Neuronal stem cell (in vitro differentiated cells): ENCODE measurements around the gene TCF7L1.

ENCODE experiments used
- DNase-seq: peaks from one replicate; pipeline ENCODE4 v3.0.0-alpha.2; 2013; ENCODE audit warnings: low spot score
- H2AFZ ChIP-seq: one replicate; pipeline ENCODE4 v1.6.1; 2013; ENCODE audit warnings: mild to moderate bottlenecking, low read length, inconsistent platforms
- H2AK5ac ChIP-seq: 2 replicates; pipeline ENCODE4 v1.6.1; 2013; ENCODE audit warnings: low read depth, mild to moderate bottlenecking, inconsistent platforms, low read length, moderate library complexity, mixed read lengths
- H2BK120ac ChIP-seq: 2 replicates; pipeline ENCODE4 v1.6.1; 2013; ENCODE audit warnings: low read depth, mild to moderate bottlenecking, inconsistent platforms, low read length, moderate library complexity, mixed read lengths
- H2BK12ac ChIP-seq: one replicate; pipeline ENCODE4 v1.6.1; 2013; ENCODE audit warnings: low read length, inconsistent platforms
- H2BK15ac ChIP-seq: 2 replicates; pipeline ENCODE4 v1.6.1; 2013; ENCODE audit warnings: mild to moderate bottlenecking, low read length, inconsistent platforms, mixed read lengths
- H2BK5ac ChIP-seq: one replicate; pipeline ENCODE4 v1.6.1; 2013; ENCODE audit warnings: inconsistent platforms, mild to moderate bottlenecking, low read length, moderate library complexity
- H3K14ac ChIP-seq: one replicate; pipeline ENCODE4 v1.6.1; 2013; ENCODE audit warnings: low read length, inconsistent platforms
- H3K18ac ChIP-seq: 2 replicates; pipeline ENCODE4 v1.6.1; 2013; ENCODE audit warnings: low read length, inconsistent platforms
- H3K23ac ChIP-seq: 2 replicates; pipeline ENCODE4 v1.6.1; 2013; ENCODE audit warnings: low read depth, mild to moderate bottlenecking, mixed read lengths, low read length, inconsistent platforms; ENCODE audit not compliant: poor library complexity
- H3K27ac ChIP-seq: replicated peaks from 3 replicates; pipeline ENCODE4 v1.5.1; 2013; ENCODE audit warnings: low read length, inconsistent platforms
- H3K27me3 ChIP-seq, 3 experiments: 2 replicates each; pipeline ENCODE4 v1.6.1; 2013; ENCODE audit warnings: low read length in 3 of 3, mild to moderate bottlenecking in 2 of 3, inconsistent platforms in 1 of 3, low read depth in 1 of 3, mixed read lengths in 1 of 3, moderate library complexity in 1 of 3; ENCODE audit not compliant: control insufficient read depth in 3 of 3, insufficient read depth in 3 of 3
- H3K36me3 ChIP-seq, 2 donors: replicated peaks in 1 of 2; 2 replicates each; pipeline ENCODE4 v1.6.1; 2013; ENCODE audit warnings: low read length in 2 of 2; ENCODE audit not compliant: control insufficient read depth in 2 of 2, insufficient read depth in 2 of 2
- H3K4ac ChIP-seq: 2 replicates; pipeline ENCODE4 v1.6.1; 2013; ENCODE audit warnings: inconsistent platforms, mild to moderate bottlenecking, low read length, moderate library complexity
- H3K4me1 ChIP-seq, 2 donors: 1 replicate in 1 of 2; 2 replicates in 1 of 2; pipeline ENCODE4 v1.6.1; 2013; ENCODE audit warnings: low read length in 2 of 2, low read depth in 1 of 2; ENCODE audit not compliant: control insufficient read depth in 2 of 2, insufficient read depth in 1 of 2
- H3K4me2 ChIP-seq: one replicate; pipeline ENCODE4 v1.6.1; 2013; ENCODE audit warnings: mild to moderate bottlenecking, low read length, inconsistent platforms; ENCODE audit not compliant: insufficient read depth, poor library complexity, severe bottlenecking
- H3K4me3 ChIP-seq, 2 donors: 2 replicates each; pipeline ENCODE4 v1.5.1; 2013; ENCODE audit warnings: low read length in 2 of 2, mild to moderate bottlenecking in 2 of 2, inconsistent platforms in 1 of 2, moderate library complexity in 1 of 2
- H3K79me1 ChIP-seq: one replicate; pipeline ENCODE4 v1.6.1; 2013; ENCODE audit warnings: low read depth, mild to moderate bottlenecking, inconsistent platforms, low read length, moderate library complexity
- H3K9ac ChIP-seq: one replicate; pipeline ENCODE4 v1.6.1; 2013; ENCODE audit warnings: mild to moderate bottlenecking, low read depth, low read length, inconsistent platforms; ENCODE audit not compliant: poor library complexity
- H3K9me3 ChIP-seq, 2 donors: replicated peaks in 1 of 2; 2 replicates each; pipeline versions ENCODE3 to v1.6.1; 2013; ENCODE audit warnings: low read length in 2 of 2, mild to moderate bottlenecking in 2 of 2, inconsistent platforms in 1 of 2, low read depth in 1 of 2, mixed read lengths in 1 of 2, moderate library complexity in 1 of 2; ENCODE audit not compliant: control insufficient read depth in 2 of 2, insufficient read depth in 1 of 2
- H4K8ac ChIP-seq: one replicate; pipeline ENCODE4 v1.6.1; 2013; ENCODE audit warnings: low read depth, mild to moderate bottlenecking, inconsistent platforms, low read length, moderate library complexity
- H4K91ac ChIP-seq: one replicate; pipeline ENCODE4 v1.6.1; 2013; ENCODE audit warnings: low read length, low read depth, mild to moderate bottlenecking, inconsistent platforms; ENCODE audit not compliant: poor library complexity
- WGBS, 2 donors: extraction: QIAGEN DNeasy Blood & Tissue Kit; methylation state at CpG; one replicate each; pipeline ENCODE4 v1.1.7; 2013; ENCODE audit warnings: missing lambda C conversion rate in 2 of 2, mixed read lengths in 1 of 2; ENCODE audit not compliant: insufficient read length in 2 of 2, insufficient replicate concordance in 1 of 2; ENCODE audit errors: extremely low coverage in 2 of 2; 5-methylcytosine and 5-hydroxymethylcytosine counted together

The TCF7L1 gene

DNA sequence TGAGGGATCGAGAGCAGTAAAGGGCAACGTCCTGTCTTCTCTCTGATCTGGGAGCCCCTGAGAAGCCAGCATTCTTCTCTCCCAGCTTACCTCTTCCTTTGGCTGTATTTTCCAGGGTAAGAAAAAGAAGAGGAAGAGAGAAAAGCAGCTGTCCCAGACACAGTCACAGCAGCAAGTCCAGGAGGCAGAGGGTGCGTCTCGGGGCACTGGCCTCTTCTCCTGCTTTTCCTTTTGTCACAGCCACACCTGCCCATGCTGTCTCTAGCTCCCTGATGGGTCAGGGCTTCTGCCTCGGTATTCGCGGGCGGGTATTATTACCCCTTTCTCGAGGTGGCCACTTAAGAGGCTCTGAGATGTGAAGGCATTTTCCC is 174.3 kb downstream of the TCF7L1 start:
- Histone ChIP-seq H4K91ac (no peak overlapping the region), H3K4me1 (no peaks in the 10 kb centered on the region), H3K79me1 (no peaks in the 10 kb centered on the region), H3K18ac (no peak overlapping the region), H2BK120ac (no peak overlapping the region), H3K14ac (no peak overlapping the region), H3K9ac (no peak overlapping the region), H3K23ac (no peak overlapping the region), H3K4ac (no peak overlapping the region), H3K27me3 (no peaks in the 10 kb centered on the region), H3K36me3 (peaks cover 37 to 80% of the 10 kb centered on the region in 2 donors), H3K27ac (no peak overlapping the region), H2BK5ac (no peak overlapping the region), H2BK12ac (no peak overlapping the region), H2AK5ac (no peak overlapping the region), H3K9me3 (no peaks in the 10 kb centered on the region), H3K4me3 (no peak overlapping the region), H2BK15ac (no peak overlapping the region), H2AFZ (no peak overlapping the region), H4K8ac (no peak overlapping the region), H3K4me2 (no peak overlapping the region)
- no peak for DNase-seq
- no CpG with 5 or more reads among the region's 9 CpGs for WGBS, 2 donors

DNA sequence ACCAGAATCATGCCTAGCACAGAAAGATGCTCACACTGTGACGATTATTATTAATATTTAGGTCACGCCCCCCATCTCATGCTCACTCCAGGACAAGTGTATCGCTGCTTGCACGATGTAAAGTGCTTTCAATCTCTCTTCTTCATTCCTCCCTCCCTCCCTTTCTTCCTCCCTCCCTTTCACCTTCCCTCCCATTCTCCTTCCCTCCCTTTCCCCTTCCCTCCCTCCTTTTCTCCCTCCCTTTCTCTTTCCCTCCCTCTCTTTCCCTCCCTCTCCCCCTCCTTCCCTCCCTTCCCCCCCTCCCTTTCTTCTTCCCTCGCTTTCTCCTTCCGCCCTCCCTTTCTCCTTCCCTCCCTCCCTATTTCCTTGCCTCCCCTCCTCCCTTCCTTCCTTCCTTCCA is 175.0 kb downstream of the TCF7L1 start:
- Histone ChIP-seq H3K18ac (no peak overlapping the region), H2BK15ac (no peak overlapping the region), H3K23ac (no peak overlapping the region), H3K9ac (no peak overlapping the region), H3K4me3 (no peak overlapping the region), H2AK5ac (no peak overlapping the region), H4K91ac (no peak overlapping the region), H3K14ac (no peak overlapping the region), H2BK120ac (no peak overlapping the region), H3K36me3 (peaks cover 35 to 73% of the 10 kb centered on the region in 2 donors), H2BK12ac (no peak overlapping the region), H3K4me1 (no peaks in the 10 kb centered on the region), H3K4me2 (no peak overlapping the region), H3K9me3 (no peaks in the 10 kb centered on the region), H2BK5ac (no peak overlapping the region), H3K27ac (no peak overlapping the region), H4K8ac (no peak overlapping the region), H2AFZ (no peak overlapping the region), H3K79me1 (no peaks in the 10 kb centered on the region), H3K27me3 (no peaks in the 10 kb centered on the region), H3K4ac (no peak overlapping the region)
- 92% methylated on average over 2 of the region's 6 CpGs; no CpG with 5 or more reads in 1 of the 2 donors for WGBS, 2 donors
- DNase-seq: no peak

DNA sequence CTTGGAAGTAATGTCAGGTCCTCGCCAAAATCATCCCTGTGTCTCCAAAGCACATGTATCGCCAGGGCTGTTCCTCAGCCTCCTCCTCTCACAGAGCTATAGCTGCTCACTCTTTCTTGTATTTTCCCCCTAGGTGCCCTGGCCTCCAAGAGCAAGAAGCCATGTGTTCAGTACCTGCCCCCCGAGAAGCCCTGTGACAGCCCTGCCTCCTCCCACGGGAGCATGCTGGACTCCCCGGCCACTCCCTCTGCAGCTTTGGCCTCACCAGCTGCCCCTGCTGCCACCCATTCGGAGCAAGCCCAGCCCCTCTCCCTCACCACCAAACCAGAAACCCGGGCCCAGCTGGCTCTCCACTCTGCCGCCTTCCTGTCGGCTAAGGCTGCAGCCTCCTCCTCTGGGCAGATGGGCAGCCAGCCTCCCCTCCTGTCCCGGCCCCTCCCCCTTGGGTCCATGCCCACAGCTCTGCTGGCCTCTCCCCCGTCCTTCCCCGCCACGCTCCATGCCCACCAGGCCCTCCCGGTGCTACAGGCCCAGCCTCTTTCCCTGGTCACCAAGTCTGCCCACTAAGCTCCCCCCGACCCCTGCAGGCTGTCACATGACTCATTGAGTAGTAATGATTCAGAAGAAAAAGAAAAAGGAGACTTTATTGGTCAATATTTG is 175.8 kb downstream of the TCF7L1 start:
- no peak overlapping the region for H3K4me2 ChIP-seq
- H3K79me1 ChIP-seq: no peaks in the 10 kb centered on the region
- H4K8ac ChIP-seq: no peak overlapping the region
- H3K18ac ChIP-seq: peak overlapping the region; percentile 57
- no peak overlapping the region for H2BK120ac ChIP-seq
- H3K27me3 ChIP-seq: no peaks in the 10 kb centered on the region
- H3K4me3 ChIP-seq: no peak overlapping the region
- H3K9me3 ChIP-seq: no peaks in the 10 kb centered on the region
- H3K9ac ChIP-seq: no peak overlapping the region
- no peak overlapping the region for H3K23ac ChIP-seq
- no CpG with 5 or more reads among the region's 15 CpGs for WGBS, 2 donors
- peak overlapping the region; percentile 76 for H3K4ac ChIP-seq
- H3K4me1 ChIP-seq: no peaks in the 10 kb centered on the region
- H3K27ac ChIP-seq: no peak overlapping the region
- H4K91ac ChIP-seq: no peak overlapping the region
- peak overlapping the region; percentile 71 for H3K14ac ChIP-seq
- no peak for DNase-seq
- no peak overlapping the region for H2BK15ac ChIP-seq
- no peak overlapping the region for H2BK12ac ChIP-seq
- no peak overlapping the region for H2AFZ ChIP-seq
- peaks cover 35 to 64% of the 10 kb centered on the region in 2 donors for H3K36me3 ChIP-seq
- H2BK5ac ChIP-seq: no peak overlapping the region
- no peak overlapping the region for H2AK5ac ChIP-seq

DNA sequence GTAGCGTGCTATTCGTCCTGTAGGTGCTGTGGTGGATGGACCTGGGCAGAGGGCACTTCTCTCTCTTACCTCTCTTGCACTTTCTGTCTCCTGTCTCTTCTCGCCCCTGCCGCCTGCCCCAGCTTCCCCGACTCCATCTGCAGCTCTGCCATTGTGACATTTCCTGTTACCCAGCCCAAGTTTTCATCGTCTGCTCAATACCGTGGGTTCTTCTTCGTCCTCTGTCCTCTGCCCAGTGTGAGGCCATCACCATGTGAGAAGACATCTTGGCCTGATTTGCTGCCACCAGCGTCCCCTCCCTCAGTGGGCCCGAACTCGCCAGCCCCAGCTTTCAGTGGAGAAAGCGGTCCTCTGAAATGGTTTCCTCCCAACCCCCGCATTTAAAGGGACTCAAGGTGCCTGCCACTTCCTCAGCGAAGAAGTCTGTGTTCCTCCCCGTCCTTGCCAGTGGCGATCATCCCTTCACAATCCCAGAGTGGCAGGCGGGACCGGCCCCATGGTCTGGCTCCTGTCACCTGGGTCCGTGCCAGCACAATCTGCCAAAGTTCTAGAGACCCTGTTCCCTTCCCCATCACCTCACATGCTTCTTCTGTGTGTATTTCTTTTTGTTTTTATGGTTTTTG is 176.6 kb downstream of the TCF7L1 start:
- Histone ChIP-seq H3K4ac (no peak overlapping the region), H3K4me2 (no peak overlapping the region), H3K9me3 (no peaks in the 10 kb centered on the region), H3K4me3 (no peak overlapping the region), H4K91ac (no peak overlapping the region), H3K27ac (peak overlapping the region; percentile 15), H2BK120ac (no peak overlapping the region), H3K4me1 (no peaks in the 10 kb centered on the region), H3K36me3 (peaks cover 36 to 58% of the 10 kb centered on the region in 2 donors), H4K8ac (no peak overlapping the region), H3K18ac (no peak overlapping the region), H3K23ac (peak overlapping the region; percentile 17), H3K79me1 (no peaks in the 10 kb centered on the region), H2BK15ac (no peak overlapping the region), H2AK5ac (no peak overlapping the region), H3K9ac (no peak overlapping the region), H2BK5ac (no peak overlapping the region), H2BK12ac (no peak overlapping the region), H2AFZ (no peak overlapping the region), H3K27me3 (no peaks in the 10 kb centered on the region), H3K14ac (no peak overlapping the region)
- no CpG with 5 or more reads among the region's 19 CpGs for WGBS, 2 donors
- no peak for DNase-seq
